ENCODE measurements around the gene EML4. TPM values are rescaled to one million over a fixed set of nuclear protein-coding genes. Genes with fewer than 3 reads are reported as not detected.
A peak's percentile ranks its signal among the peaks of the same experiment; 100 is the strongest.
"Not testable (repeated sequence)": the region's sequence is repeated elsewhere in the genome, so short reads cannot be mapped to it uniquely, and the experiment has no call there.

The EML4 gene
- total RNA-seq, 1 experiment from 2014 or later = 61.1 TPM

DNA sequence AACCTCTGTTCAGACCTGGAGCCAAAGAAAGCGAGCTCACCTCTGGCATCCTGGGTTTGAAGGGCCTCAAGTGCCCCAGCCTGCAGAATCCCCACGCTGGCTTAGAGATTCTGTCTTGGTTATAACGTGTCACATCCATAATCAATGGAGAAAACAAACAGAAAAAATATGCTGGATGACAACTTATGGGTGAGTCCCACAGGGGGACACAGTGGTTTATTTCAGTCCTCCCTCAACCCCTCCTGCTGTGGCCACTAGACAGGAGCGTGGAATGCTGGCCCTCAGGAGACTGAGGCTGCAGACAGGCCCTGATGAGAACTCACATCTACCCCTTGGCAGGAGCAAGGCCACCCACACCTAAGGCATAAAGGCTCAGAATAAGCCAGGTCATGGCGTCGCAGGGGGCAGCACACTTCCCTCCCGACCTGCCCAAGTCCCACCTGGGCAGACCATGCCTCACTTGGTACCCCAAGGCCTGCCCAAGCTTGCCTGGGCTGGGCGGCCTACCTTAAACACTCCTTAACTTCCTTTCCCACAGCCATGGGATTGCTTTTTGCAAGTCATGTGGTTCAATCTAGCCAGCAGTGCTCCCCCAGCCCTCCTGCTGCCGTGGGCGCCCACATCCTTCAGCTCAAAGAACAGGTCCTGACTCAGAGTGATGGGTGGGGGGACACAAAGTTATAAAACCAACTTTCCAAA, 171.9 kb downstream of the EML4 start:
- Histone ChIP-seq H3K27me3 (ENCODE audit: control insufficient read depth, insufficient read depth, low read length) (no peaks in the 10 kb centered on the region), H3K36me3 (replicated peaks; ENCODE audit: control insufficient read depth, insufficient read depth, low read length) (peaks cover 1% of the 10 kb centered on the region), H3K4me3 (ENCODE audit: insufficient read depth, low read depth, low read length) (no peak overlapping the region)
- DNase-seq = no peak

- peak; percentile 37 for DNase-seq
- Histone ChIP-seq H3K27me3 (ENCODE audit: control insufficient read depth, insufficient read depth, low read length) (no peaks in the 10 kb centered on the region), H3K36me3 (replicated peaks; ENCODE audit: control insufficient read depth, insufficient read depth, low read length) (peaks cover 1% of the 10 kb centered on the region), H3K4me3 (ENCODE audit: insufficient read depth, low read depth, low read length) (no peak overlapping the region)
These were observed 173.1 kb downstream of the EML4 start for GRCh38 chr2:42342061-42342794.

GRCh38 chr2:42342795-42343241, 173.7 kb downstream of the EML4 start:
- H3K27me3 ChIP-seq (ENCODE audit: control insufficient read depth, insufficient read depth, low read length) = no peaks in the 10 kb centered on the region
- DNase-seq = peak; percentile 24
- peaks cover 1% of the 10 kb centered on the region for H3K36me3 ChIP-seq (replicated peaks; ENCODE audit: control insufficient read depth, insufficient read depth, low read length)
- H3K4me3 ChIP-seq (ENCODE audit: insufficient read depth, low read depth, low read length) = no peak overlapping the region

DNA sequence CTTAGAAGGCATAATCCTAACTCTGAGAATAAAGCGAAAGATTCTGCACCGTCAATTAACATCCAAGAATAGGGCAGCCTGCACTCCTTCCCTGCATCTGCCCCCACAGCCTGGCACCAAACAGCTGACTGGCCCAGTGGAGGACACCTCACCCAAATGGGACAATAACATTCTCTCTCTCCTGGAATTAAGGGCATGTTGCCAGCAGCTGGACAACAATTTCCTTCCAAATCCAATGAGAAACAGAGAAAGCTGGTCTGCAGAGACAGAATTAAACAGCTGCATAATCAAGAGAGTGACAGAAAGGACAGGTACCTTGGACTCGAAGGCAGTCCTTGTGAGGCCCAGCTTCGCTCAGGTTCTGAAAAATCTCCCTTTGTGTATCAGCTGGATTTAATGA, 176.8 kb downstream of the EML4 start:
- DNase-seq = no peak
- no peak overlapping the region for H3K4me3 ChIP-seq (ENCODE audit: insufficient read depth, low read depth, low read length)
- no peaks in the 10 kb centered on the region; the same call in 1 of the 2 replicates for H3K36me3 ChIP-seq (replicated peaks; ENCODE audit: control insufficient read depth, insufficient read depth, low read length)
- no peaks in the 10 kb centered on the region for H3K27me3 ChIP-seq (ENCODE audit: control insufficient read depth, insufficient read depth, low read length)

GRCh38 chr2:42346856-42347255, 177.7 kb downstream of the EML4 start:
- not testable (repeated sequence) for DNase-seq; H3K27me3 ChIP-seq (ENCODE audit: control insufficient read depth, insufficient read depth, low read length); H3K4me3 ChIP-seq (ENCODE audit: insufficient read depth, low read depth, low read length); H3K36me3 ChIP-seq (replicated peaks; ENCODE audit: control insufficient read depth, insufficient read depth, low read length)

- H3K27me3 ChIP-seq (ENCODE audit: control insufficient read depth, insufficient read depth, low read length); H3K36me3 ChIP-seq (replicated peaks; ENCODE audit: control insufficient read depth, insufficient read depth, low read length); H3K4me3 ChIP-seq (ENCODE audit: insufficient read depth, low read depth, low read length); DNase-seq: not testable (repeated sequence)
These were observed 178.4 kb downstream of the EML4 start for GRCh38 chr2:42347518-42347917.

DNA sequence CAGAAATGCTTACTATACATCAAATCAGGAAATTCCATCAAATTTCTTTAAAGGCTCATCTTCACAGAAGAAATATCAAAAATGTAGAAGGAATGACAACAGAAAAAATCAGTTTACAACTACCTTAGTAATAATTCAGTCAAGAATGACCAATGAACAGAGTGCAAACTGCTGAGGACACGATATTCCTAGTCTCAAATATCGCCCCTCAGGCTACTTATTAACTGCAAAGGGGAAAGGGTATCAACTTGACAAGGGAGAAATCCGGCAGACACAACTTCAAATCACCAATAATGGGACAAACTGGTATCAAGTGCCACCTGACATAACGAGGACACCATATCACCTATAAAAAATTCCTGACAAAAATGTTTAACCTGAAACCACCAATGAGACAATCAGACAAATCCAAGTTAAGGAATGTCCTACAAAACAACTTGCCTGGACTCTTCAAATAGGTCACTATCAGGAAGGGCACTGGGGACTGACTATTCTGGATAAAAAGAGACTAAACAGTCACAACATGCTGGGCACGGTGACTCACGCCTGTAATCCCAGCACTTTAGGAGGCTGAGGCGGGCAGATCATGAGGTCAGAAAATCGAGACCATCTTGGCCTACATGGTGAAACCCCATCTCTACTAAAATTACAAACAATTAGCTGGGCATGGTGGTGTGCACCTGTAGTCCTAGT, 179.1 kb downstream of the EML4 start:
- H3K36me3 ChIP-seq (replicated peaks; ENCODE audit: control insufficient read depth, insufficient read depth, low read length) = peaks cover 1% of the 10 kb centered on the region
- H3K27me3 ChIP-seq (ENCODE audit: control insufficient read depth, insufficient read depth, low read length) = no peaks in the 10 kb centered on the region
- DNase-seq = no peak
- H3K4me3 ChIP-seq (ENCODE audit: insufficient read depth, low read depth, low read length) = no peak overlapping the region

- H3K27me3 ChIP-seq (ENCODE audit: control insufficient read depth, insufficient read depth, low read length) = no peaks in the 10 kb centered on the region
- no peak for DNase-seq
- no peak overlapping the region for H3K4me3 ChIP-seq (ENCODE audit: insufficient read depth, low read depth, low read length)
- H3K36me3 ChIP-seq (replicated peaks; ENCODE audit: control insufficient read depth, insufficient read depth, low read length) = peaks cover 1% of the 10 kb centered on the region
These were observed 181.4 kb downstream of the EML4 start for GRCh38 chr2:42350434-42351063.

- no peaks in the 10 kb centered on the region for H3K27me3 ChIP-seq (ENCODE audit: control insufficient read depth, insufficient read depth, low read length)
- no peak for DNase-seq
- no peak overlapping the region for H3K4me3 ChIP-seq (ENCODE audit: insufficient read depth, low read depth, low read length)
- peaks cover 1% of the 10 kb centered on the region for H3K36me3 ChIP-seq (replicated peaks; ENCODE audit: control insufficient read depth, insufficient read depth, low read length)
These were observed 182.7 kb downstream of the EML4 start for GRCh38 chr2:42351864-42352263.

- no peak for DNase-seq
- Histone ChIP-seq H3K36me3 (replicated peaks; ENCODE audit: control insufficient read depth, insufficient read depth, low read length) (peaks cover 1% of the 10 kb centered on the region), H3K27me3 (ENCODE audit: control insufficient read depth, insufficient read depth, low read length) (no peaks in the 10 kb centered on the region), H3K4me3 (ENCODE audit: insufficient read depth, low read depth, low read length) (no peak overlapping the region)
These were observed 184.8 kb downstream of the EML4 start for GRCh38 chr2:42353792-42354429.

- DNase-seq = no peak
- Histone ChIP-seq H3K4me3 (ENCODE audit: insufficient read depth, low read depth, low read length) (no peak overlapping the region), H3K27me3 (ENCODE audit: control insufficient read depth, insufficient read depth, low read length) (no peaks in the 10 kb centered on the region), H3K36me3 (replicated peaks; ENCODE audit: control insufficient read depth, insufficient read depth, low read length) (no peaks in the 10 kb centered on the region)
These were observed 190.3 kb downstream of the EML4 start for GRCh38 chr2:42359304-42359964.

DNA sequence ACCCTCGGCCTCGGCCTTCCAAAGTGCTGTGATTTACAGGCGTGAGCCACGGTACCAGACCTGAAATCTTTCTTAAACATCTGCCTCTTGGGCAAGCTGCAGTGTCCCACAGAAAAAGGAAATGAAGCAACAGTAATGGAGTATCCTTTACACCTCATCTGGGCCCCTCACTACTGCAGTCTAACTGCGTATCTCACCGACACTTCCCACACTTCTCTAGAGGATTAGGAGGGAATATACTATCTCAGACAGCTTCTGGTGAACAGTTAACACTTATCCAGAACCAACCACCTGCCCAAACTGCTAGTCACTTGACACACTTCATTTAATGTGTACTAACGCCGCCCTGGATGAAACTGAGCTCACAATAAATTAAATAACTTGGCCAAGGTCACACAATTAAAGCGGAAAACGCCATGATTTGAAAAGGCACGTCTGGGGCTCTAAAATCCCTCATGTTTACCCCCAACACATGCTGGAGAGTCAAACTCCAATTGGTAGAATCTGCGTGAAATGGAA, 190.9 kb downstream of the EML4 start:
- Histone ChIP-seq H3K27me3 (ENCODE audit: control insufficient read depth, insufficient read depth, low read length) (no peaks in the 10 kb centered on the region), H3K4me3 (ENCODE audit: insufficient read depth, low read depth, low read length) (peak overlapping the region; percentile 99), H3K36me3 (replicated peaks; ENCODE audit: control insufficient read depth, insufficient read depth, low read length) (no peaks in the 10 kb centered on the region)
- no peak for DNase-seq

GRCh38 chr2:42360493-42360889, 191.3 kb downstream of the EML4 start:
- no peak for DNase-seq
- no peaks in the 10 kb centered on the region for H3K36me3 ChIP-seq (replicated peaks; ENCODE audit: control insufficient read depth, insufficient read depth, low read length)
- no peaks in the 10 kb centered on the region for H3K27me3 ChIP-seq (ENCODE audit: control insufficient read depth, insufficient read depth, low read length)

More at GRCh38 chr2:42360493-42360889, 191.3 kb downstream of the EML4 start:
- peak overlapping the region; percentile 99 for H3K4me3 ChIP-seq (ENCODE audit: insufficient read depth, low read depth, low read length)
